ENCODE measurements around the gene TRPM3. TPM values are rescaled to one million over a fixed set of nuclear protein-coding genes. Genes with fewer than 3 reads are reported as not detected.

The TRPM3 gene
- total RNA-seq, 1 donor from 2014 or later: 8.2 TPM

- DNase-seq (ENCODE audit: low spot score): no peak
Observed at GRCh38 chr9:70561111-70561510, 560.3 kb downstream of the TRPM3 start.

GRCh38 chr9:70559102-70559501, 562.3 kb downstream of the TRPM3 start:
- no peak for DNase-seq (ENCODE audit: low spot score)

- no peak for DNase-seq (ENCODE audit: low spot score)
Observed at GRCh38 chr9:70557661-70558369, 563.6 kb downstream of the TRPM3 start.

GRCh38 chr9:70556771-70557170, 564.6 kb downstream of the TRPM3 start:
- DNase-seq (ENCODE audit: low spot score): no peak

GRCh38 chr9:70554881-70555280, 566.5 kb downstream of the TRPM3 start:
- no peak for DNase-seq (ENCODE audit: low spot score)

- DNase-seq (ENCODE audit: low spot score): peak; percentile 42
Observed at GRCh38 chr9:70553707-70554673, 567.4 kb downstream of the TRPM3 start.

- DNase-seq (ENCODE audit: low spot score): no peak
Observed at GRCh38 chr9:70552561-70552960, 568.9 kb downstream of the TRPM3 start.

GRCh38 chr9:70551801-70552200, 569.6 kb downstream of the TRPM3 start:
- DNase-seq (ENCODE audit: low spot score): no peak

GRCh38 chr9:70551396-70551795, 570.0 kb downstream of the TRPM3 start:
- no peak for DNase-seq (ENCODE audit: low spot score)

GRCh38 chr9:70549926-70550325, 571.5 kb downstream of the TRPM3 start:
- DNase-seq (ENCODE audit: low spot score): no peak

GRCh38 chr9:70542311-70542931, 579.0 kb downstream of the TRPM3 start:
- no peak for DNase-seq (ENCODE audit: low spot score)

GRCh38 chr9:70540016-70540415, 581.4 kb downstream of the TRPM3 start:
- DNase-seq (ENCODE audit: low spot score): no peak

- DNase-seq (ENCODE audit: low spot score): no peak
Observed at GRCh38 chr9:70539526-70539925, 581.9 kb downstream of the TRPM3 start.

- no peak for DNase-seq (ENCODE audit: low spot score)
Observed at GRCh38 chr9:70539001-70539400, 582.4 kb downstream of the TRPM3 start.

GRCh38 chr9:70537084-70537483, 584.3 kb downstream of the TRPM3 start:
- no peak for DNase-seq (ENCODE audit: low spot score)

GRCh38 chr9:70535546-70536323, 585.7 kb downstream of the TRPM3 start:
- peak; percentile 23 for DNase-seq (ENCODE audit: low spot score)

- DNase-seq (ENCODE audit: low spot score): peak; percentile 38
Observed at GRCh38 chr9:70534471-70534870, 587.0 kb downstream of the TRPM3 start.

GRCh38 chr9:70534061-70534460, 587.4 kb downstream of the TRPM3 start:
- DNase-seq (ENCODE audit: low spot score): peak; percentile 22

- DNase-seq (ENCODE audit: low spot score): peak; percentile 23
Observed at GRCh38 chr9:70533492-70533891, 587.9 kb downstream of the TRPM3 start.

- no peak for DNase-seq (ENCODE audit: low spot score)
Observed at GRCh38 chr9:70532716-70533115, 588.7 kb downstream of the TRPM3 start.

GRCh38 chr9:70531311-70531710, 590.1 kb downstream of the TRPM3 start:
- DNase-seq (ENCODE audit: low spot score): no peak
